ENCODE data around the gene CARTPT. TPM values are rescaled to one million over a fixed set of nuclear protein-coding genes. Genes with fewer than 3 reads are reported as not detected.

The CARTPT gene
- total and polyA plus RNA-seq, 10 of the 15 experiments (the other 5 are each of a cell fraction or from before 2014, with no cell fraction given), result not detected

DNA sequence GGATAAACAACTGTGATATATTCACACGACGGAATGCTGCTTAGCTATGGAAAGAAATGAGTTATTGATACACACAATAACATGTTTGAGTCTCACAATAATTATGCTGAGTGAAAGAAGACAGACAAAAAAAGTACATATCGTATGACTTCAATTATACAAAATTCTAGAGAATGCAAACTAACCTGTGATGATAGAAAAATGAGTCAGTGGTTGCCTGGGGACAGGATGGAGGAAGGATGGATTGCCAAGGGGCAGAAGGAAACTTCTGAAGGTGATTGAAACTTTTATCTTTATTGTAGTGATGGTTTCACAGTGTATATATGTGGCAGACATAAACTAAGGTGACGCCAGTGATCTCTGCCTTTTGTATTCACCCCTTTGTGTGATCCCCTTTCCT lies 7.5 kb upstream of the CARTPT start:
- Histone ChIP-seq H3K4me1 (ENCODE audit: control insufficient read depth, insufficient read depth, low read length) (no peaks in the 10 kb centered on the region), H3K27me3 (replicated peaks in 1 of 2; ENCODE audit: control insufficient read depth in 2 of 2, insufficient read depth in 2 of 2, low read length in 1 of 2) (peaks cover 0 to 3% of the 10 kb centered on the region in 2 experiments; a peak in 2 of 4 replicates), H3K36me3 (ENCODE audit: control insufficient read depth in 2 of 2, insufficient read depth in 2 of 2, low read length in 1 of 2) (no peaks in the 10 kb centered on the region), H3K9ac (ENCODE audit: control insufficient read depth, insufficient read depth, low read length) (no peak overlapping the region), H3K9me3 (replicated peaks; ENCODE audit: control insufficient read depth, insufficient read depth, low read length) (no peaks in the 10 kb centered on the region), H3K27ac (ENCODE audit: control insufficient read depth, insufficient read depth) (no peak overlapping the region), H3K4me2 (ENCODE audit: control insufficient read depth, insufficient read depth) (no peak overlapping the region), H2AFZ (ENCODE audit: control insufficient read depth, low read depth, low read length) (no peak overlapping the region), H3K4me3 (no peak overlapping the region), H3K79me2 (ENCODE audit: control insufficient read depth, insufficient read depth, low read length) (no peaks in the 10 kb centered on the region), H4K20me1 (ENCODE audit: control insufficient read depth, insufficient read depth) (no peaks in the 10 kb centered on the region)
- ChIA-PET RAD21 (ENCODE audit: unreplicated experiment) (no interaction called here), CTCF (interaction anchor here (1.0 kb wide), 1 partner anchor 10 kb away, joined by 3 read pairs; no protein-coding TSS in a partner anchor), SMC1A (ENCODE audit: uncharacterized antibody, unreplicated experiment) (interaction anchor here (0.6 kb wide), 1 partner anchor 207 kb away, joined by 4 read pairs; no protein-coding TSS in a partner anchor), POLR2A (no interaction called here)
- DNase-seq (ENCODE audit: low read depth, low spot score), result no peak
- TF ChIP-seq, protein P1, sequence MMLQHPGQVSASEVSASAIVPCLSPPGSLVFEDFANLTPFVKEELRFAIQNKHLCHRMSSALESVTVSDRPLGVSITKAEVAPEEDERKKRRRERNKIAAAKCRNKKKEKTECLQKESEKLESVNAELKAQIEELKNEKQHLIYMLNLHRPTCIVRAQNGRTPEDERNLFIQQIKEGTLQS (IDR thresholded peaks at IDR 0.05; ENCODE audit: borderline replicate concordance, extremely low read depth, low read depth, low read length), result no peak
- TF ChIP-seq NR2F1 (conservative IDR thresholded peaks at IDR 0.05) (no peak), CBX3 (IDR thresholded peaks at IDR 0.05; ENCODE audit: borderline replicate concordance, low read depth) (no peak), TAF1 (IDR thresholded peaks at IDR 0.05; ENCODE audit: borderline replicate concordance, low read depth, low read length) (no peak), EGR1 (IDR thresholded peaks at IDR 0.05; ENCODE audit: borderline replicate concordance in 1 of 2, low read depth in 2 of 2, low read length in 2 of 2) (no peak), YBX1 (IDR thresholded peaks at IDR 0.05) (no peak), NBN (IDR thresholded peaks at IDR 0.05) (no peak), LARP7 (IDR thresholded peaks at IDR 0.05) (no peak), POLR2AphosphoS2 (IDR thresholded peaks at IDR 0.05; ENCODE audit: low read depth, low read length) (no peak)
- TF ChIP-seq, protein P2, sequence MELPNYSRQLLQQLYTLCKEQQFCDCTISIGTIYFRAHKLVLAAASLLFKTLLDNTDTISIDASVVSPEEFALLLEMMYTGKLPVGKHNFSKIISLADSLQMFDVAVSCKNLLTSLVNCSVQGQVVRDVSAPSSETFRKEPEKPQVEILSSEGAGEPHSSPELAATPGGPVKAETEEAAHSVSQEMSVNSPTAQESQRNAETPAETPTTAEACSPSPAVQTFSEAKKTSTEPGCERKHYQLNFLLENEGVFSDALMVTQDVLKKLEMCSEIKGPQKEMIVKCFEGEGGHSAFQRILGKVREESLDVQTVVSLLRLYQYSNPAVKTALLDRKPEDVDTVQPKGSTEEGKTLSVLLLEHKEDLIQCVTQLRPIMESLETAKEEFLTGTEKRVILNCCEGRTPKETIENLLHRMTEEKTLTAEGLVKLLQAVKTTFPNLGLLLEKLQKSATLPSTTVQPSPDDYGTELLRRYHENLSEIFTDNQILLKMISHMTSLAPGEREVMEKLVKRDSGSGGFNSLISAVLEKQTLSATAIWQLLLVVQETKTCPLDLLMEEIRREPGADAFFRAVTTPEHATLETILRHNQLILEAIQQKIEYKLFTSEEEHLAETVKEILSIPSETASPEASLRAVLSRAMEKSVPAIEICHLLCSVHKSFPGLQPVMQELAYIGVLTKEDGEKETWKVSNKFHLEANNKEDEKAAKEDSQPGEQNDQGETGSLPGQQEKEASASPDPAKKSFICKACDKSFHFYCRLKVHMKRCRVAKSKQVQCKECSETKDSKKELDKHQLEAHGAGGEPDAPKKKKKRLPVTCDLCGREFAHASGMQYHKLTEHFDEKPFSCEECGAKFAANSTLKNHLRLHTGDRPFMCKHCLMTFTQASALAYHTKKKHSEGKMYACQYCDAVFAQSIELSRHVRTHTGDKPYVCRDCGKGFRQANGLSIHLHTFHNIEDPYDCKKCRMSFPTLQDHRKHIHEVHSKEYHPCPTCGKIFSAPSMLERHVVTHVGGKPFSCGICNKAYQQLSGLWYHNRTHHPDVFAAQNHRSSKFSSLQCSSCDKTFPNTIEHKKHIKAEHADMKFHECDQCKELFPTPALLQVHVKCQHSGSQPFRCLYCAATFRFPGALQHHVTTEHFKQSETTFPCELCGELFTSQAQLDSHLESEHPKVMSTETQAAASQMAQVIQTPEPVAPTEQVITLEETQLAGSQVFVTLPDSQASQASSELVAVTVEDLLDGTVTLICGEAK (IDR thresholded peaks at IDR 0.05; ENCODE audit: borderline replicate concordance), result no peak
- TF ChIP-seq, protein P3, sequence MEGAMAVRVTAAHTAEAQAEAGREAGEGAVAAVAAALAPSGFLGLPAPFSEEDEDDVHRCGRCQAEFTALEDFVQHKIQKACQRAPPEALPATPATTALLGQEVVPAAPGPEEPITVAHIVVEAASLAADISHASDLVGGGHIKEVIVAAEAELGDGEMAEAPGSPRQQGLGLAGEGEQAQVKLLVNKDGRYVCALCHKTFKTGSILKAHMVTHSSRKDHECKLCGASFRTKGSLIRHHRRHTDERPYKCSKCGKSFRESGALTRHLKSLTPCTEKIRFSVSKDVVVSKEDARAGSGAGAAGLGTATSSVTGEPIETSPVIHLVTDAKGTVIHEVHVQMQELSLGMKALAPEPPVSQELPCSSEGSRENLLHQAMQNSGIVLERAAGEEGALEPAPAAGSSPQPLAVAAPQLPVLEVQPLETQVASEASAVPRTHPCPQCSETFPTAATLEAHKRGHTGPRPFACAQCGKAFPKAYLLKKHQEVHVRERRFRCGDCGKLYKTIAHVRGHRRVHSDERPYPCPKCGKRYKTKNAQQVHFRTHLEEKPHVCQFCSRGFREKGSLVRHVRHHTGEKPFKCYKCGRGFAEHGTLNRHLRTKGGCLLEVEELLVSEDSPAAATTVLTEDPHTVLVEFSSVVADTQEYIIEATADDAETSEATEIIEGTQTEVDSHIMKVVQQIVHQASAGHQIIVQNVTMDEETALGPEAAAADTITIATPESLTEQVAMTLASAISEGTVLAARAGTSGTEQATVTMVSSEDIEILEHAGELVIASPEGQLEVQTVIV (IDR thresholded peaks at IDR 0.05; ENCODE audit: borderline replicate concordance, partially characterized antibody), result no peak
- intact Hi-C loops (cut with micrococcal nuclease; ENCODE audit: unreplicated experiment) (no loop called here), in situ Hi-C loops (cut with MboI) (no loop called here)
- BruUV-seq (replicated peaks), result no TSS peak
- no peak for FAIRE-seq
- ATAC-seq, result no peak
- WGBS (ENCODE audit: insufficient coverage, insufficient replicate concordance, low lambda C conversion rate, missing lambda C conversion rate), result 81% methylated on average over 4 of the region's 4 CpGs

All from GM12878 (cell line).